Activated T-cell treated with anti-CD3 and anti-CD28 coated beads for 24 hours (primary cell): ENCODE results near the gene CCDC182.
A peak's percentile ranks its signal among the peaks of the same experiment; 100 is the strongest.

Experiments
- DNase-seq: peaks from one replicate; pipeline ENCODE4 v3.0.0-alpha.2; 2020; ENCODE audit warnings: low read depth

Gene CCDC182

DNA sequence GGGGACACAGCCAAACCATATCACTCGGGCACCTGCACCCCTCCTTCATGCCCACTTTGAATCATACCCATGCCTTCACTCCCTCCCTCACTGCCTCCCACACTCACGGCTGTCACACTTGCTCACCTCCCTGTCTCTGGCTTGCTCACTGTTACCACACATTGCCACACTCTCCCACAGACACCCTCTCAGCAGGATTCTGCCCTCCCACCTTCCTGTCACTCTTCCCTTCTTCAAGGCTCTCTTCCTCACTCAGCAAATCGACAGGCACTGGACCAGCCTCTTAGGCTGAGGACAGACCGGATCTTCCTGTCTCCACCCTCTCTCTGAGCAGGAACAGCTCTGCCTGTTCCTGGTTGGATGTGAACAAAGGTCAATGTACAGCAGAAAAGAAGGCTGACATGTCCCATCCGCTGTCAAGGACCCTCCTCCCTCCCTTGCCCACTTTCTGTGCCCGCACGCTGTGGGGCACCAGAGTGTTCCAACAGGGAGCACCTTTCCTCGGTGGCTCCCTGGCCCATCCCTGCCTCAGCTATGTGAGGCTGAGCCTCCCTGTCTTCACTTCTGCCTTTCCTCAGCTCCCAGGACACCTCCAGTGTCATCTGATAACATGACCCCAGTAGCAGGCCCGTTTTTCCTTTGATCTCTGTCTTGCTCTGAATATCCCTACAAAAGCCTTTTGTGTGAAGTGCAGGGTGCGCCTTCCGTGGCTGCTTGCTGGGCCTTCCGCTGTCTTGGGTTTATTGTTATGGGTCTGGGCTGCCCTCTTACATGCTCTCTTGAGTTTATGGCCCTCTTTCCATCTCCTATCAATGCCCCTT lies 47.0 kb downstream of the CCDC182 start:
- DNase-seq, result peak; percentile 4

DNA sequence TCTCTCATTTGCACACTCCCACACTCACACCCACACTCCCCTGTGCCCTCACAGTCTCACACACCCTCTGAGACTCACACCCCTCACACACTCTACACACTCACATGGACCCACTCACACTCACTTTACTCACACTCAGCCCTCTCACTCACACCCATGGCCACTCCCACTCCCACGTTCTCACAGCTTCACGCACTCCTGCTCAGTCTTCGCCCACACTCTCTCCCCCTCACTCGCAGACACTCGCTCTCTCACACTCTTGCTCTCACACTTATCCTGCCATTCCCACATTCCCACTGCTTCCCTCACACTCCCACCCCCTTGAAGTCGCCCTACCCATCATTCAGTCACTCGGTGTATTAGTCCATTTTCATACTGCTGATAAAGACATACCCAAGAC lies 47.9 kb downstream of the CCDC182 start:
- DNase-seq, result no peak

GRCh38 chr17:57696050-57696449 lies 49.0 kb downstream of the CCDC182 start:
- DNase-seq, result no peak
